PFSK-1 (cell line): ENCODE data around the gene TBC1D22A.

ENCODE experiments used
- FOXP2 ChIP-seq: optimal IDR thresholded peaks from 2 replicates; pipeline ENCODE3; 2011; ENCODE audit warnings: borderline replicate concordance, control low read depth, inconsistent platforms; ENCODE audit not compliant: insufficient read depth; ENCODE audit errors: extremely low read length, extremely low read depth
- POLR2AphosphoS5 ChIP-seq: IDR thresholded peaks from 2 replicates; pipeline ENCODE4 v1.6.1; 2012; ENCODE audit warnings: low read depth, mild to moderate bottlenecking, control low read depth, low read length, moderate library complexity
- REST ChIP-seq, 2 experiments: IDR thresholded peaks; 2 replicates each; pipeline versions ENCODE4 v1.6.1 to v1.8.0; 2011 to 2012; ENCODE audit warnings: low read depth in 2 of 2, low read length in 2 of 2, control low read depth in 1 of 2, inconsistent platforms in 1 of 2, mild to moderate bottlenecking in 1 of 2, moderate library complexity in 1 of 2; ENCODE audit not compliant: insufficient read depth in 1 of 2
- SIN3A ChIP-seq: IDR thresholded peaks from 2 replicates; pipeline ENCODE4 v1.6.1; 2012; ENCODE audit warnings: mild to moderate bottlenecking, low read length, moderate library complexity, borderline replicate concordance; ENCODE audit not compliant: insufficient read depth
- TAF1 ChIP-seq: IDR thresholded peaks from 2 replicates; pipeline ENCODE4 v1.6.1; 2012; ENCODE audit warnings: low read length, control low read depth, borderline replicate concordance; ENCODE audit not compliant: insufficient read depth

The TBC1D22A gene

GRCh38 chr22:46794491-46794890 is 32.0 kb downstream of the TBC1D22A start:
- TF ChIP-seq TAF1 (no peak), FOXP2 (no peak), REST (IDR thresholded peaks at IDR 0.05; ENCODE audit: insufficient read depth in 1 of 2, low read depth in 2 of 2, low read length in 2 of 2) (no peak), SIN3A (no peak), POLR2AphosphoS5 (no peak)

GRCh38 chr22:46795140-46795539 is 32.7 kb downstream of the TBC1D22A start:
- TF ChIP-seq REST (IDR thresholded peaks at IDR 0.05; ENCODE audit: insufficient read depth in 1 of 2, low read depth in 2 of 2, low read length in 2 of 2), result no peak
- TF ChIP-seq FOXP2, result no peak
- TF ChIP-seq TAF1, result no peak
- TF ChIP-seq SIN3A, result no peak
- TF ChIP-seq POLR2AphosphoS5, result no peak

GRCh38 chr22:46795845-46796565 is 33.6 kb downstream of the TBC1D22A start:
- TF ChIP-seq REST (IDR thresholded peaks at IDR 0.05; ENCODE audit: insufficient read depth in 1 of 2, low read depth in 2 of 2, low read length in 2 of 2) (no peak), POLR2AphosphoS5 (no peak), SIN3A (no peak), FOXP2 (no peak), TAF1 (no peak)

- TF ChIP-seq FOXP2 (no peak), POLR2AphosphoS5 (no peak), SIN3A (no peak), REST (IDR thresholded peaks at IDR 0.05; ENCODE audit: insufficient read depth in 1 of 2, low read depth in 2 of 2, low read length in 2 of 2) (no peak), TAF1 (no peak)
Observed at GRCh38 chr22:46796566-46797195, 34.2 kb downstream of the TBC1D22A start.
